GM19099 (cell line): Measurements from ENCODE around the gene BAG3.

ENCODE experiments used
- POLR2A ChIP-seq: IDR thresholded peaks from 3 replicates; pipeline ENCODE4 v1.6.1; 2011; ENCODE audit warnings: low read depth; ENCODE audit not compliant: insufficient read length; ENCODE audit errors: extremely low read depth

Gene BAG3

GRCh38 chr10:119655566-119656001 lies 4.4 kb downstream of the BAG3 start:
- no peak for TF ChIP-seq POLR2A

GRCh38 chr10:119656760-119657159 lies 5.6 kb downstream of the BAG3 start:
- TF ChIP-seq POLR2A = no peak

- TF ChIP-seq POLR2A = no peak
These were observed 6.5 kb downstream of the BAG3 start for GRCh38 chr10:119657725-119658124.

- no peak for TF ChIP-seq POLR2A
These were observed 7.1 kb downstream of the BAG3 start for GRCh38 chr10:119658274-119658673.

- no peak for TF ChIP-seq POLR2A
These were observed 8.8 kb downstream of the BAG3 start for GRCh38 chr10:119659951-119660350.

- no peak for TF ChIP-seq POLR2A
These were observed 12.9 kb downstream of the BAG3 start for GRCh38 chr10:119663866-119664698.

GRCh38 chr10:119665901-119666708 lies 14.9 kb downstream of the BAG3 start:
- TF ChIP-seq POLR2A = no peak

GRCh38 chr10:119666709-119667004 lies 15.5 kb downstream of the BAG3 start:
- no peak for TF ChIP-seq POLR2A

GRCh38 chr10:119667562-119668328 lies 16.6 kb downstream of the BAG3 start:
- no peak for TF ChIP-seq POLR2A

GRCh38 chr10:119668461-119668860 lies 17.3 kb downstream of the BAG3 start:
- TF ChIP-seq POLR2A = no peak

GRCh38 chr10:119669331-119669730 lies 18.2 kb downstream of the BAG3 start:
- TF ChIP-seq POLR2A = no peak

GRCh38 chr10:119669975-119670640 lies 18.9 kb downstream of the BAG3 start:
- TF ChIP-seq POLR2A = no peak

- no peak for TF ChIP-seq POLR2A
These were observed 19.5 kb downstream of the BAG3 start for GRCh38 chr10:119670717-119671116.

- TF ChIP-seq POLR2A = no peak
These were observed 20.2 kb downstream of the BAG3 start for GRCh38 chr10:119671381-119671780.

GRCh38 chr10:119672291-119672690 lies 21.1 kb downstream of the BAG3 start:
- TF ChIP-seq POLR2A = no peak
